Activated CD8-positive, alpha-beta memory T cell treated with anti-CD3 and anti-CD28 coated beads for 4 hours (primary cell): Measurements from ENCODE around the gene EFR3B.
"Not testable (repeated sequence)": the region's sequence is repeated elsewhere in the genome, so short reads cannot be mapped to it uniquely, and the experiment has no call there.

Experiments used
- DNase-seq, 2 donors: peaks; one replicate each; pipeline ENCODE4 v3.0.0-alpha.2; 2020; ENCODE audit warnings: low read depth in 2 of 2

EFR3B gene, protein sequence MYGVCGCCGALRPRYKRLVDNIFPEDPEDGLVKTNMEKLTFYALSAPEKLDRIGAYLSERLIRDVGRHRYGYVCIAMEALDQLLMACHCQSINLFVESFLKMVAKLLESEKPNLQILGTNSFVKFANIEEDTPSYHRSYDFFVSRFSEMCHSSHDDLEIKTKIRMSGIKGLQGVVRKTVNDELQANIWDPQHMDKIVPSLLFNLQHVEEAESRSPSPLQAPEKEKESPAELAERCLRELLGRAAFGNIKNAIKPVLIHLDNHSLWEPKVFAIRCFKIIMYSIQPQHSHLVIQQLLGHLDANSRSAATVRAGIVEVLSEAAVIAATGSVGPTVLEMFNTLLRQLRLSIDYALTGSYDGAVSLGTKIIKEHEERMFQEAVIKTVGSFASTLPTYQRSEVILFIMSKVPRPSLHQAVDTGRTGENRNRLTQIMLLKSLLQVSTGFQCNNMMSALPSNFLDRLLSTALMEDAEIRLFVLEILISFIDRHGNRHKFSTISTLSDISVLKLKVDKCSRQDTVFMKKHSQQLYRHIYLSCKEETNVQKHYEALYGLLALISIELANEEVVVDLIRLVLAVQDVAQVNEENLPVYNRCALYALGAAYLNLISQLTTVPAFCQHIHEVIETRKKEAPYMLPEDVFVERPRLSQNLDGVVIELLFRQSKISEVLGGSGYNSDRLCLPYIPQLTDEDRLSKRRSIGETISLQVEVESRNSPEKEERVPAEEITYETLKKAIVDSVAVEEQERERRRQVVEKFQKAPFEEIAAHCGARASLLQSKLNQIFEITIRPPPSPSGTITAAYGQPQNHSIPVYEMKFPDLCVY

GRCh38 chr2:25041928-25042320 is at the start of gene EFR3B:
Gene EFR3B, plus strand, starts transcription at chr2:25042076. Its CDS starts 237 bp downstream, at chr2:25042313.
- DNase-seq = peak; percentile 74 to 80

DNA sequence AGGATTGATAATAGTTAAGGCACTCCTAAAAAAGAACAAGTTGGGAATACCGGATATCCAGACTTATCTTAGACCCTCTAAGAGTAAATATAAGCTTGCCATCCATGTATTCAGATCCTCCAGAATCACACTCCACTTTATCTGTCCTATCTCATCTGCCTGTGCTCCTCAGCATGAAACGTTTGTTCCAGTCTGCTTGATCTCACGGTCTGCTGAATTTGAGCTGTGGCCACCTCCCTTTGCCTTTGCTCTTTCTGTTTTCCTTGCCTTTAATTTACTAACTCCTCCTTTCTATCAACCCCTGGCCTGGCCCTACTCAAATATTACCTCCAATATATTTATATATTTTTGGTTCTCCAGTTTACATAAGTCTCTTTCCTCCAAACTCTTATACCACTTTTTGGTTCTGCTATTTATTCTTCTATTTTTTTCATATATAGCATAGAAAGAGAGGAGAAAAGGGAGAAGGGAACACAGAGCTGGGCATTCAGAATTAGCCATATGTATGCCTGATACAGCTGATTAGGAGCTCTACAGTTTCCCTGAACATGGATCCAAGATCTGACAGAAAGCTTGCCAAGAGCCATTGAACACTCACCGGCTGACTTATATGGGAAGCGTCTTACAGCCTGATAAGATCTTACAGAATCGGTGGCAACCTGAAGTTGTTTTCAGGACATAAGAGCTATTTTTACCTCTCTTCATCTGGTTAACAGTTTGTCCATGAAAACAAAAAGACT is 48.3 kb upstream of the EFR3B start:
- no peak for DNase-seq

- no peak for DNase-seq
These were observed 47.6 kb upstream of the EFR3B start for GRCh38 chr2:24994146-24994724.

DNA sequence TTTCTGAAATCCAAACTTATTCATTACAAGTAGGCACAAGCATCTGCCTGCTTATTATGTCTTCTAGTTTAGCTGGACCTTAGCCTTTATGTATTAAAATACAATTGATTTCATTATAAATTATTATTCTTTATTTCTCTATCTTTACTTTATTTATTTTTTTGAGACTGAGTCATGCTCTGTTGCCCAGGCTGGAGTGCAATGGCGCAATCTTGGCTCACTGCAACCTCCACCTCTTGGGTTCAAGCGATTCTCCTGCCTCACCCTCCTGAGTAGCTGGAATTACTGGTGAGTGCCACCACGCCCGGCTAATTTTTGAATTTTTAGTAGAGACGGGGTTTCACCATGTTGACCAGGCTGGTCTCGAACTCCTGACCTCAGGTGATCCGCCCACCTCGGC is 42.8 kb upstream of the EFR3B start:
- DNase-seq = not testable (repeated sequence)

DNA sequence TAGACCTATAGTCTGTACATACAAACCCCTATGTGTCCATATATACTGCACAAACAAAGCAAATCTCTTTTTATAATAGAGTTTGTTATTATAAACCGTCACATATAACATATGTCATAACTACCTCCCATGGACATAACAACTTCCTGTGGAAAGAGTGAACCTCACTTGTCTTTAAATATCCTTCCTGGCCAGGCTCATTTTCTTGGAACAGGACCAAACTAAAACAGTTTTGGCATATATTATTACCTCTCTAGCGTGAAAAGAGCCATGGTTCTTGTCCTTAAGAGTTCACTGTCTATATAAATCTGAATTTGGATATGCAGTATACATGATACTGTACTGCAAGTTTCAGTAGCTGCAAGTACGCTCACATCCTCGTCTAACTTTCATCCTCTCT is 41.8 kb upstream of the EFR3B start:
- no peak for DNase-seq

- DNase-seq = no peak
These were observed 41.2 kb upstream of the EFR3B start for GRCh38 chr2:25000503-25001324.

DNA sequence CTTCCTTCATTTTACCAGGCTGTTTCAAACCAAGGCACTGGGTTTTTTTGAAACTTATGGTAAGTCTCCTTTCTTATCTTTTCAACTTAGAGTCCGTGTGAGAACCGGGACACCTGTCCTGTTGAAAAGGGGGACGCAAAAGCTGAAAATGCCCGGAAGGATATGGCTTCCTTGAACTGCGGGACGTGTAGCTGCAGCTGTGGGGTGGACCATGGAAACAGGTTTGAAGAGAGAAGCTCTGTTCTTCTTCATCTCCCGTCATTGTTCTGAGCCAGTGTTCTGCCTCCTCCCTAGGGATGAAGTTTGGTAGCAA is 40.6 kb upstream of the EFR3B start:
- no peak for DNase-seq

DNA sequence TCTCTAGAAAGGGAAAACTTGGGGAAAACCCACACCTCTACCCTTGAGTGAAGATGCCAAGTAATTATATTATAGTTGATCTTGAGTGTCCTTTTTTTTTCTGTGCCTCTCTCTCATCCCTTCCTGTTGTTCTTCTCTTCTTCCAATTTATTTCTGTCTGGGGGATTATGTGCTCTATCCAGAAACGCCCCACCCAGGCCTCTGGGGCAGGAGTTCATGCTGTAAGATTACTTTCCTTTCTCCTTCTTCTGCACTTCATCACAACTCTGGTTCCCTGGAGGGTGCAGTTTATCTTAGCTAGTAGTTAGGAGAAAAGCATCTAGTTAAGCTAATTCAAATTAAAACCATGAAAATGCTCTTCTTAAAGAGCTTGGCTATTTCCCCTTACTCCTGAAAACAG is 39.8 kb upstream of the EFR3B start:
- DNase-seq = no peak

DNA sequence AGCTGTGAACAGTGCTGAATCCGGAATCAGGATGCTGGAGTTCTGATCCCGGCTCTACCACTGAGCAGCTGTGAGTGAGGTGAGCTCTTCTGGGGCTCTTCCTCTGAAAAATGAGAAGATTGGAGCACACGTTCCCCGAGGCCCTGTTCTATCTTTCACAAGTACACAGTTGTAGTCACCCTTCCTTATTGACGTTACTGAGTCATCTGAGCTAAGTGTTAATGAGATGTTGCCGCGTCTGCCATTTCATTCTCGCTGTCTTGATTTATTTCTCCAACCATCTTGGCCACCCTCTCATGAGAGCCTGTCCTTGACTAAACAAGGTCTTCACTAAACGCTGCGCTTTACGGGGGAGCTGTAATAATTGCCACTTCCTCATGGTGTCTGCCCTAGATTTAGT is 31.9 kb upstream of the EFR3B start:
- DNase-seq = no peak

- not testable (repeated sequence) for DNase-seq
These were observed 30.5 kb upstream of the EFR3B start for GRCh38 chr2:25011342-25011741.

- no peak for DNase-seq
These were observed 27.2 kb upstream of the EFR3B start for GRCh38 chr2:25014631-25015030.

DNA sequence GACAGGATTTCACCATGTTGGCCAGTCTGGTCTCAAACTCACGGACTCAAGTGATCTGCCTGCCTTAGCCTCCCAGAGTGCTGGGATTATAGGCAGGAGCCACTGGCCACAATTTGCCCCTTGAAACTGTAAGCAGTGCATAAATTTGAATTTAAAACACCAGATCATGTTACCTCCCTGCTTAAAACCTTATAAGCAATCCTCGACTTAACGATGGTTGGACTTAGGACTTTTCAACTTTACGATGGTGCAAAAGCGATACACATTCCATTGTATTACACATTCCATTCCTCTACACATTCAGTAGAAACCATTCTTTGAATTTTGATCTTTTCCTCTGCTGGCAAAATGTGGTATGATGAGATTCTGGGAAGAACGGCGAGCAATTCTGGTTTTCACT is 23.2 kb upstream of the EFR3B start:
- DNase-seq = no peak

GRCh38 chr2:25021791-25022362 is 20.0 kb upstream of the EFR3B start:
- DNase-seq = no peak

- DNase-seq = no peak
These were observed 18.5 kb upstream of the EFR3B start for GRCh38 chr2:25023333-25023732.

GRCh38 chr2:25025229-25026007 is 16.5 kb upstream of the EFR3B start:
- no peak for DNase-seq

DNA sequence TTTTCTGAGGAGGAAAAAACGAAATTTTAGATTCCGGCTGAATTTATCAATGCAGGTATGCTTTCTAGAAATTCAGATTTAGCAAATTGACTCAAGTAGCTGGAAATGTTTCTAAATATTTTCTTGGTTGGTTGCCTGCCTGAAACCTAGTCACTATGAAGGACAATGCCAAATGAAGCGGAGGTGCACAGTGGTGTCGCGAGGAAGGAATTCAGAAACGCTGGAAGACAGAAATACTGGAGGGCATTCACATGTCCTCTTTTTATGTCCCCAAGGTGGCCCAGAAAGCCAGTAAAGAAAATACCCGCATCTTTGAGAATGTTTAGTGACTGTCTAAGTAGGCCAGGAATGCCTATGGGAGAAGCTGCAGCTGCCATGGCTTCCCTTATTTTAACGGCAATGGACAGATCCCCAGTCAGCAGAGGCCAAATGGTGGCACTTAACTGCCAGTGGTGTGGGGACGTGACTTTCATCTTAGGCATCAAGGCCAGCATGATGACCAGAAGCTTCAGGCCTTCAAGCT is 15.8 kb upstream of the EFR3B start:
- no peak for DNase-seq

- no peak for DNase-seq
These were observed 12.7 kb upstream of the EFR3B start for GRCh38 chr2:25029183-25029554.

DNA sequence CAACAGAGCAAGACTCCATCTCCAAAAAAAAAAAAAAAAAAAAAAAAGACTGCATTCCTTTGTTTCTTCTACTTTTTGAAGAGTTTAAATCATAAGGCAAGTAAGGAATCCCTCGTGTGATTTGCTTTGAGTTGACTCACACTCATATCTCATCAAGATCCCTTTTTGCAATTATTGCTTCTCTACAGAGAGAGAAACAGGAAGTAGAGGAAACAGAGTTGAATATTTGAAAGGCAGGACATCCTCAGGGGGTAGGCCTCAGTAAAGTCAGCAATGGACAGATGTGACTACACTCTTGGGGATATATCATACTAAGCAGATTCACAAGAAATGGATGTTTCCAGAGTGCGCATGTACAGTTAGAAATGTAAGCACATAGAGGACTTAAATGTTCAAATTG is 11.2 kb upstream of the EFR3B start:
- no peak for DNase-seq

DNA sequence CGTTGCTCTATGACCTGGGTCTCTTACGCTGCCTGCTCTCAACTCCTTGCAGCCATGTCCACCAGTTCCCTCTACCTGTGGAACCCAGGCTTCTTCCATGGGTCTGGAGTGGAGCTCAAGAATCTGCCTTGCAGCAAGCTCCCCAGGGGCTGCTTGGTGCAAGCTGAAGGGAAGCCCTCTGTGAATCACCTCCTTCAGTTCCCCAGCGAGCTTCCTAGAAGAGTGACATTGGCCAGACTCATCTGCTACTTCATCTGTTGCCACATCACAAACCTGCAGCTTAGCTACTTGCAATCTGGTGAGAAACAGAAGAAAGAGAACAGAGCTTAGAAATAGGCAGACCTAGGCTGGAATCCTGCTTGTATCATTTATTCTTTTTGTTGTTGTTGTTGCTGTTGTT is 9.8 kb upstream of the EFR3B start:
- DNase-seq = no peak

DNA sequence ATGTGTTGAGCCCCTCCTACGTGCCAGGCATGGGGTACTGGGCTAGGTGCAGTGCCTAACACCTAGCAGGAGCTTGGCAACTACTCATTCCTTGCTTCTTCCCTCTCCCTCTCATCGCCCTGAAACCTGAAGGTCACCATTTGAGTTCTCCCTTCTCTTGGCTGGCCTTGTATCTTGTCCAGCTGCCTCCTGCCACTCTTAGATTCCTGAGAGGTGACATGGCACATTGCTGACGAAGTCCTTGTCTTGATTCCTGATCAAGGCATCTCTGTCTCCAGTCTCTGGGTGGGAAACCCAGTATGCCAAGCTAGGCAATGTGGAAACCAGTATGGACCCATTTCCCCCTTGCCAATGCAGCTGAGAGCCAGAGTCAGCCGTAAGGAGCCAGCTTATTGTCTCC is 9.0 kb upstream of the EFR3B start:
- DNase-seq = no peak
